Left ventricle myocardium inferior (tissue), 1 donor: ENCODE results near the gene RAP2A. TPM values are rescaled to one million over a fixed set of nuclear protein-coding genes. Genes with fewer than 3 reads are reported as not detected.

ENCODE experiments used
- DNase-seq: peaks from one replicate; pipeline ENCODE4 v3.0.0-alpha.2; 2020
- H3K27ac ChIP-seq: fragments of 200-600 bp; replicated peaks from 2 replicates; pipeline ENCODE4 v1.8.0; 2021
- H3K27me3 ChIP-seq: fragments of 200-600 bp; 2 replicates; pipeline ENCODE4 v1.8.0; 2021; ENCODE audit warnings: low read depth
- H3K36me3 ChIP-seq: fragments of 200-600 bp; 2 replicates; pipeline ENCODE4 v1.8.0; 2021
- H3K4me1 ChIP-seq: fragments of 200-600 bp; 2 replicates; pipeline ENCODE4 v1.8.0; 2021
- H3K4me3 ChIP-seq: fragments of 200-600 bp; 2 replicates; pipeline ENCODE4 v1.8.0; 2021; ENCODE audit warnings: mild to moderate bottlenecking, moderate library complexity
- H3K9me3 ChIP-seq: fragments of 200-600 bp; replicated peaks from 2 replicates; pipeline ENCODE4 v1.8.0; 2021
- CTCF ChIP-seq: fragments of 200-600 bp; IDR thresholded peaks from 2 replicates; pipeline ENCODE4 v1.8.0; 2021; ENCODE audit warnings: antibody characterized with exemption, mild to moderate bottlenecking, borderline replicate concordance
- intact Hi-C: fragments of 100-400 bp; cut with micrococcal nuclease; formaldehyde crosslinking; loops from one replicate; pipeline ENCODE4 v1.11.0; 2022
- total RNA-seq: library from RNA; stranded (reverse); fragmentation: NEBNext Ultra II Directional; extraction: Animal tissue kit (Norgen Biotek cat#: 25700); gene quantifications from one replicate; pipeline ENCODE4 v1.2.1, GENCODE V29; 2021
- donor health status: DM: no; HTN: yes; CAD: no; lungs with severe emphysema.

Gene RAP2A
- total RNA-seq, 1 donor from 2014 or later = 15.1 TPM

GRCh38 chr13:97440598-97441170, 6.7 kb downstream of the RAP2A start:
- peaks cover 9% of the 10 kb centered on the region for H3K36me3 ChIP-seq
- H3K9me3 ChIP-seq = no peaks in the 10 kb centered on the region
- intact Hi-C loops = no loop called here
- H3K4me3 ChIP-seq = no peak overlapping the region
- TF ChIP-seq CTCF = no peak
- H3K4me1 ChIP-seq = peaks cover 63% of the 10 kb centered on the region
- no peaks in the 10 kb centered on the region for H3K27me3 ChIP-seq
- no peak overlapping the region for H3K27ac ChIP-seq
- DNase-seq = no peak

GRCh38 chr13:97441368-97441767, 7.4 kb downstream of the RAP2A start:
- H3K9me3 ChIP-seq = no peaks in the 10 kb centered on the region
- H3K27ac ChIP-seq = no peak overlapping the region
- no peaks in the 10 kb centered on the region for H3K27me3 ChIP-seq
- peaks cover 57% of the 10 kb centered on the region for H3K4me1 ChIP-seq
- H3K36me3 ChIP-seq = peaks cover 9% of the 10 kb centered on the region
- no peak for DNase-seq
- no peak overlapping the region for H3K4me3 ChIP-seq
- TF ChIP-seq CTCF = no peak
- intact Hi-C loops = no loop called here

DNA sequence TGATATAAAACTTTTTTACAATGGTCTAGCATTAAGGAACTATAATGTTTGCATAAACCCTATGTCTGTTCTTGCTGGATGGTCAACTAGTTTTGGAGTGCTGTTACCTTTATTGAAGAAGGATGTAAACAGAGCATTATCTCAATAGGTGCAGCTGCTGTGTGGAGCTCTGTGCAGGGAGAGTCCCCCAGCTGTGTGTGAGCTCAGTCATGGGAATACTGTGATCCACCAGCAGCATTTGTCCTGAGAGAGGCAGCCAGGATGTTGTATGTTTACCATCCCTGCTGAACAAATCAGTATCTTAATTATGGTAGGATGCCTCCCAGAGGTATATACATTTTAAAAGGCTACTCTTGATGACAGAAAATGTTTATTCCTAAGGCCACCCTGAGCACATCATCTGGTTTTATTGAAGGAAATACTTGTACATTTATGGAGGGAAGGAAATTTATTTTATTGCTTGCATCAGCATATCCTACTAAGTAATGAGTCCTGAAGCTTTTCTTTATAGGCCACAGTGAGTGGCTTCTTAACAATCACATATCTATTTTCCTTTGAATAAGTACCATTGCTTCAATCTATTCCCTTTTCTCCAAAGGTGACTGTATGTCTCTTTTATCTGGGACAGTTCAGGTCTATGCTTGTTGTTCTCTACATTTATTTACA, 11.7 kb downstream of the RAP2A start:
- DNase-seq = no peak
- peaks cover 15% of the 10 kb centered on the region for H3K4me1 ChIP-seq
- peaks cover 6% of the 10 kb centered on the region for H3K36me3 ChIP-seq
- no peak overlapping the region for H3K4me3 ChIP-seq
- intact Hi-C loops = no loop called here
- H3K27me3 ChIP-seq = no peaks in the 10 kb centered on the region
- no peak overlapping the region for H3K27ac ChIP-seq
- no peak for TF ChIP-seq CTCF
- no peaks in the 10 kb centered on the region for H3K9me3 ChIP-seq

DNA sequence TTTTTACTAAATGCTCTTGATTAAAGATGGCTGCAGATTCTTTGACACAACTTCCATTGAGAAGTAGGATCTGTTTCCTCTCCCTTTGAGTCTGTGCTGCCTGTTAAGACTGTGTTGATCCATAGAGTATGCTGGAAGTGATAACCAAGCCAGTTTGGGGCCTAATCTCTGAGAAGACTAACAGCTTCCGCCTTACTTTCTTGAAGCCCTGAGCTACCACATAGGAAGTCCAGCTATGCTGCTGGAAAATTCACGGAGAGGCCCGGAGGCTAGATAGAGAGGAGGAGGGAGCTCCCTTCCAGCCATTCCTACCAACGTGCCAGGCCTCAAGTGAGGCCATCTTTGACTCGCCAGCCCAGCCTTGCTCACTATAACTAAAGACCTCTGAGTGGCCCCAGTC, 12.5 kb downstream of the RAP2A start:
- intact Hi-C loops = no loop called here
- peaks cover 6% of the 10 kb centered on the region for H3K36me3 ChIP-seq
- no peaks in the 10 kb centered on the region for H3K27me3 ChIP-seq
- no peak overlapping the region for H3K4me3 ChIP-seq
- H3K9me3 ChIP-seq = no peaks in the 10 kb centered on the region
- H3K27ac ChIP-seq = no peak overlapping the region
- no peak for DNase-seq
- peaks cover 7% of the 10 kb centered on the region for H3K4me1 ChIP-seq
- TF ChIP-seq CTCF = no peak

GRCh38 chr13:97448503-97449251, 14.7 kb downstream of the RAP2A start:
- H3K4me3 ChIP-seq = no peak overlapping the region
- intact Hi-C loops = no loop called here
- H3K9me3 ChIP-seq = peaks cover 2% of the 10 kb centered on the region
- no peak for DNase-seq
- H3K4me1 ChIP-seq = peaks cover 3% of the 10 kb centered on the region
- no peak for TF ChIP-seq CTCF
- no peak overlapping the region for H3K27ac ChIP-seq
- peaks cover 6% of the 10 kb centered on the region for H3K36me3 ChIP-seq
- no peaks in the 10 kb centered on the region for H3K27me3 ChIP-seq
